WERI-Rb-1 (cell line): ENCODE results near the gene NCOA7.

Experiments
- DNase-seq: peaks from one replicate; pipeline ENCODE4 v3.0.0-alpha.2; 2020
- H3K27ac ChIP-seq: fragments of 250-450 bp; sonication (Bioruptor Pico); 2 replicates; pipeline ENCODE4 v1.5.1; 2020; ENCODE audit warnings: mild to moderate bottlenecking, moderate library complexity
- H3K27me3 ChIP-seq: fragments of 250-450 bp; sonication (Bioruptor Pico); 2 replicates; pipeline ENCODE4 v1.5.1; 2021; ENCODE audit warnings: mild to moderate bottlenecking, low read depth, moderate library complexity; ENCODE audit not compliant: insufficient read depth, severe bottlenecking
- H3K36me3 ChIP-seq: fragments of 250-450 bp; sonication (Bioruptor Pico); 2 replicates; pipeline ENCODE4 v1.5.1; 2020; ENCODE audit warnings: mild to moderate bottlenecking, moderate library complexity
- H3K4me3 ChIP-seq: 2 replicates; pipeline ENCODE4 v1.5.1; 2011; ENCODE audit warnings: low read depth, mild to moderate bottlenecking, control low read depth, low read length
- H3K9me3 ChIP-seq: fragments of 250-450 bp; sonication (Bioruptor Pico); 2 replicates; pipeline ENCODE4 v1.5.1; 2021; ENCODE audit warnings: mild to moderate bottlenecking, moderate library complexity; ENCODE audit not compliant: severe bottlenecking
- TF ChIP-seq, protein P1 (sequence below): IDR thresholded peaks from 2 replicates; pipeline ENCODE4 v1.5.1; 2011; ENCODE audit warnings: low read depth, mild to moderate bottlenecking, control low read depth, inconsistent platforms, low read length

Gene NCOA7

DNA sequence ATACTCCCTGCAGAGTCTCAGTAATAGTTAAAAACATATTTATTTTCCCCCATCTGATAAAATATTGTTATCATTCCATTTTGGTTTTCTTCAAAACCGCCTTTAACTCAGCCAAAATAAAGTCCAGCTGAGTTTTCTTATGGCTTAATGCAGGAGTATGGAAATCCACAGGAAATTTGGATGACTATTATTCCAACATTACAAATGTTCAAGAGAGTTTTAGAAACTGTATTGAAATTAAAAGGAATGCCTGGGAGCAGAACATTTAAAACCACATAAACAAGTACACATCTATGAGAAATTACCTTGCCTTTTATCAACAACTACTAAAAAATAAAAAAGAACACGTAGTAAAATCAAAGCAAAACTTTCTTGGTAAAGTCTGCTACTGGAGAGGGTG lies 45.7 kb downstream of the NCOA7 start:
- Histone ChIP-seq H3K27me3 (no peaks in the 10 kb centered on the region), H3K27ac (no peak overlapping the region), H3K9me3 (no peaks in the 10 kb centered on the region), H3K4me3 (no peak overlapping the region), H3K36me3 (no peaks in the 10 kb centered on the region)
- DNase-seq = no peak
- TF ChIP-seq, protein P1, sequence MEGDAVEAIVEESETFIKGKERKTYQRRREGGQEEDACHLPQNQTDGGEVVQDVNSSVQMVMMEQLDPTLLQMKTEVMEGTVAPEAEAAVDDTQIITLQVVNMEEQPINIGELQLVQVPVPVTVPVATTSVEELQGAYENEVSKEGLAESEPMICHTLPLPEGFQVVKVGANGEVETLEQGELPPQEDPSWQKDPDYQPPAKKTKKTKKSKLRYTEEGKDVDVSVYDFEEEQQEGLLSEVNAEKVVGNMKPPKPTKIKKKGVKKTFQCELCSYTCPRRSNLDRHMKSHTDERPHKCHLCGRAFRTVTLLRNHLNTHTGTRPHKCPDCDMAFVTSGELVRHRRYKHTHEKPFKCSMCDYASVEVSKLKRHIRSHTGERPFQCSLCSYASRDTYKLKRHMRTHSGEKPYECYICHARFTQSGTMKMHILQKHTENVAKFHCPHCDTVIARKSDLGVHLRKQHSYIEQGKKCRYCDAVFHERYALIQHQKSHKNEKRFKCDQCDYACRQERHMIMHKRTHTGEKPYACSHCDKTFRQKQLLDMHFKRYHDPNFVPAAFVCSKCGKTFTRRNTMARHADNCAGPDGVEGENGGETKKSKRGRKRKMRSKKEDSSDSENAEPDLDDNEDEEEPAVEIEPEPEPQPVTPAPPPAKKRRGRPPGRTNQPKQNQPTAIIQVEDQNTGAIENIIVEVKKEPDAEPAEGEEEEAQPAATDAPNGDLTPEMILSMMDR = no peak

DNA sequence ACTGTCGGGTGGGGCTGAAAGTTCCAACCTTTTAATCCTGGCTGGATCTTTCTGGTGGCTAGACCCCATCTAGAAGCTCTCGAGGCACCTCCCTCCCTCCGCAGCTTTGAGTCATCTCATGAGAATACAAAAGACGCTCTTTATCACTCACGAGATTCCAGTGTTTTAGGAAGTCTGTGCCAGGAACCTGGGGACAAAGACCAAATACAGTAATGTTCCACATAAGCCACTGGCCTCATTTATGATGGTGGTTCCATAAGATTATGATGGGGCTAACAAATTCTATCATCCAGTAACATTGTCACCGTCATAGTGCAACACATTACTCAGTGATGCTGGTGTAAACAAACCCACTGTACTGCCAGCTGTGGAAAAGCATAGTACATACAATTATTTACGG lies 48.7 kb downstream of the NCOA7 start:
- H3K4me3 ChIP-seq = no peak overlapping the region
- H3K27me3 ChIP-seq = no peaks in the 10 kb centered on the region
- H3K27ac ChIP-seq = no peak overlapping the region
- no peaks in the 10 kb centered on the region for H3K9me3 ChIP-seq
- H3K36me3 ChIP-seq = no peaks in the 10 kb centered on the region
- DNase-seq = no peak
- TF ChIP-seq, protein P1 = no peak

DNA sequence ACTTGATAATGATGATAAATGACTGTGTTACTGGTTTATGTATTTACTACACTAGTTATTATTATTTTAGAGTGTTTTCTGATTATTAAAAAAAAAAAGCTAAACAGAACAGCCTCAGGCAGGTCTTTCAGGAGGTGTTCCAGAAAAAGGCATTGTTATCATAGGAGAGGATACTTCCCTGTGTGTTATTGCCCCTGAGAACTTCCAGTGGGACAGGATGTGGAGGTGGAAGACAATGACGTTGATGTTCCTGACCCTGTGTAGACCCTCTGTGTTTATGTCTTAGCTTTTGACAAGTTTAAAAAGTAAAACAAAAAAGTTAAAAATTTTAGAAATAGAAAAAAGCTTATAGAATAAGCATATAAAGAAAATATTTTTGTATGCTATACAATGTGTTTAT lies 49.1 kb downstream of the NCOA7 start:
- Histone ChIP-seq H3K36me3 (no peaks in the 10 kb centered on the region), H3K27me3 (no peaks in the 10 kb centered on the region), H3K9me3 (no peaks in the 10 kb centered on the region), H3K4me3 (no peak overlapping the region), H3K27ac (no peak overlapping the region)
- TF ChIP-seq, protein P1 = no peak
- DNase-seq = no peak

DNA sequence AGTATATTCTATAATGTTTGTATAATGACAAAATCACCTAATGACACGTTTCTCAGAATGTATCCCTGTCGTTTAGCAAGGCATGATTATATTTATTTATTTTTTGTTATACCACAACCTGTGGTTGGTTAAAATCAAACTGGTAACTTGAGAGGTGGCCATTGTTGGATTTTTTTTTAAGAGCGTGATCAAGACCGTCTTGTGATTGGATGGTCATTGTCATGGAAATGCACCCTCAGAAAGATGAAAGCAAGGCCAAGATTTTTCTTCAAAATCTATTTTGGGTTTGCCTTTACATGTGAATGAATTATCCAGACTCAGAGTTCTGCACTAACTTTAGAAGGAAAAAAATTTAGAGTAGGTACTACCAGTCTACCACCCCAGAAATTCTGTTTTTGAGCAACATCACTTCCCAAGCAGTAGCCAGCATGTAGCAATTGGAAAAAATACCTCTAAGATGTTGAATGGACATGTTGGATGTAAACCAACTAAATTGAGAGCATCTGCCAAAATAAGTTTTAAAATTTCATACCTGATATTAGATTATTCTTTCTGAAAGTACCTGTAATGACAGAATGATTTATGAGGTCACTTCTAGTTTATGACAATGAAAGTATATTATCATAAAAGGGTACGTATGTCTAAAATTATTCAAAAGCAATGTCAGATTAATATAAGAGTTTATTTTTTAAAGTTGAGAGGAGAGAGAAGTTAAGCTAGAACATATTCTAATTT lies 50.8 kb downstream of the NCOA7 start:
- H3K27me3 ChIP-seq = no peaks in the 10 kb centered on the region
- no peaks in the 10 kb centered on the region for H3K9me3 ChIP-seq
- no peak for DNase-seq
- no peak overlapping the region for H3K4me3 ChIP-seq
- H3K27ac ChIP-seq = no peak overlapping the region
- no peaks in the 10 kb centered on the region for H3K36me3 ChIP-seq
- TF ChIP-seq, protein P1 = no peak

DNA sequence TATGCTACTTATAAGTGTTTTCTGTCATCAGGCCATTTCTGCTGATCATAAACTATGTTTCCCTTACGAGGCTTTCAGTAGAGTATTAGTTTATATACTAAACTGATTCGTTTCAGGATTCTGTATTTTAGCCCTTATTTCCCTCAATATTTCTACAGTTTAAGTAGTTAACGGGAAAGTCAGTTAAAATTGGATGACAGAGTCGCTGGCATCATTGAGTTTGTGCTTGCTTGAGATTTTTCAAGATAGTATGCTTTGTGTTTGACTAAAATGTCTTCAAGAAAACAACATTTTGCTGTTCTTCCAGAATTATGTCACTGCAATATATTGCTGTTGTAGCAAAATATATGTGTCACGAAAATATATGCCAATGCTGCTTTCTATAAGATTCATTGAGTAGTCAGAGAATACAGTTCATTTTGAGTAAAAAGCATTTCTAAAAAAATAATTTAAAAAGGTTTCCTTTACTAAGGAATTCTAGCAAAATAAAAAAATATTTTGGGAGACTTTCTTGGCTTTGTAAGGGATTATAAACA lies 51.4 kb downstream of the NCOA7 start:
- TF ChIP-seq, protein P1 = no peak
- H3K27me3 ChIP-seq = no peaks in the 10 kb centered on the region

DNA sequence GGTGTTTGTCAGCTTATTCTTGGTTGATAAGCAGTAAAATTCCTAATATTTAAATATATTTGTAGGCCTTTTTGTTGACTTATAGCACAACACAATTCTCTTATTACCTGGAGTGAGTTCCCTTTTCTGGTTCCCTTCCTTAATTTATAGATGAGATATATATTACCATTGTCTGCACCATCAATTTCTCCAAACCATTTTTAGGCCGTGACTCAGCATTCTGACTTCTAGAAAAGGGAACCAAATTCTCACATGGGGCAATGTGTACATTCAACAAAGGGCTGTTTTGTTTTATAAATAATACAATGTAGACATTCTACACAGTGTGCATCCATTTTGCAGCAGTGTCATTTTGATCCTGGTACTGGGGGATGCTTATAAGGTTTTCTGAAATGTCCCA lies 52.8 kb downstream of the NCOA7 start:
- H3K27me3 ChIP-seq = no peaks in the 10 kb centered on the region
- H3K9me3 ChIP-seq = no peaks in the 10 kb centered on the region
- no peak overlapping the region for H3K27ac ChIP-seq
- no peak overlapping the region for H3K4me3 ChIP-seq
- TF ChIP-seq, protein P1 = no peak
- H3K36me3 ChIP-seq = no peaks in the 10 kb centered on the region
- no peak for DNase-seq

More for the DNA sequence above, 51.4 kb downstream of the NCOA7 start:
- no peak for DNase-seq
- Histone ChIP-seq H3K4me3 (no peak overlapping the region), H3K27ac (no peak overlapping the region), H3K36me3 (no peaks in the 10 kb centered on the region), H3K9me3 (no peaks in the 10 kb centered on the region)
